ENCODE measurements around the gene CLDN7.

The CLDN7 gene

GRCh38 chr17:7236808-7237207 lies 25.5 kb downstream of the CLDN7 start:
- Histone ChIP-seq H3K4me3 (ENCODE audit: low read depth, low read length) (peak overlapping the region; percentile 97), H3K36me3 (ENCODE audit: insufficient read depth, low read length) (peaks cover 25% of the 10 kb centered on the region; the same call in 1 of the 2 replicates), H3K79me2 (ENCODE audit: control insufficient read depth, insufficient read depth, low read length, unreplicated experiment) (peaks cover 79% of the 10 kb centered on the region), H2AFZ (ENCODE audit: low read length, unreplicated experiment) (no peak overlapping the region), H3K27me3 (ENCODE audit: insufficient read depth, low read length) (no peaks in the 10 kb centered on the region), H3K27ac (ENCODE audit: low read depth, low read length) (peak overlapping the region; percentile 77), H3K4me1 (ENCODE audit: control insufficient read depth, insufficient read depth, low read length, unreplicated experiment) (peaks cover 48% of the 10 kb centered on the region)

- Histone ChIP-seq H3K4me3 (ENCODE audit: low read depth, low read length) (peak overlapping the region; percentile 94), H2AFZ (ENCODE audit: low read length, unreplicated experiment) (no peak overlapping the region), H3K4me1 (ENCODE audit: control insufficient read depth, insufficient read depth, low read length, unreplicated experiment) (peaks cover 47% of the 10 kb centered on the region), H3K27me3 (ENCODE audit: insufficient read depth, low read length) (no peaks in the 10 kb centered on the region), H3K36me3 (ENCODE audit: insufficient read depth, low read length) (peaks cover 25% of the 10 kb centered on the region; the same call in 1 of the 2 replicates), H3K79me2 (ENCODE audit: control insufficient read depth, insufficient read depth, low read length, unreplicated experiment) (peaks cover 79% of the 10 kb centered on the region), H3K27ac (ENCODE audit: low read depth, low read length) (peak overlapping the region; percentile 52)
These were observed 26.3 kb downstream of the CLDN7 start for GRCh38 chr17:7235693-7236665.

- Histone ChIP-seq H3K4me1 (ENCODE audit: control insufficient read depth, insufficient read depth, low read length, unreplicated experiment) (peaks cover 36% of the 10 kb centered on the region), H3K36me3 (ENCODE audit: insufficient read depth, low read length) (peaks cover 16% of the 10 kb centered on the region; the same call in 1 of the 2 replicates), H3K27me3 (ENCODE audit: insufficient read depth, low read length) (no peaks in the 10 kb centered on the region), H3K4me3 (ENCODE audit: low read depth, low read length) (peak within 1 kb of the TSS; percentile 94), H3K27ac (ENCODE audit: low read depth, low read length) (peak within 1 kb of the TSS; percentile 68), H2AFZ (ENCODE audit: low read length, unreplicated experiment) (peak within 1 kb of the TSS; percentile 72), H3K79me2 (ENCODE audit: control insufficient read depth, insufficient read depth, low read length, unreplicated experiment) (peaks cover 83% of the 10 kb centered on the region)
These were observed 28.0 kb downstream of the CLDN7 start, which contains the start of gene DVL2 for GRCh38 chr17:7234083-7234951. TSS of gene DVL2 (minus strand) at chr17:7234517. CDS start at chr17:7234262, 255 bp downstream.

- Histone ChIP-seq H3K4me3 (ENCODE audit: low read depth, low read length) (peak overlapping the region; percentile 94), H3K27ac (ENCODE audit: low read depth, low read length) (peak overlapping the region; percentile 68), H3K4me1 (ENCODE audit: control insufficient read depth, insufficient read depth, low read length, unreplicated experiment) (peaks cover 36% of the 10 kb centered on the region), H3K79me2 (ENCODE audit: control insufficient read depth, insufficient read depth, low read length, unreplicated experiment) (peaks cover 77% of the 10 kb centered on the region), H2AFZ (ENCODE audit: low read length, unreplicated experiment) (peak overlapping the region; percentile 72), H3K36me3 (ENCODE audit: insufficient read depth, low read length) (peaks cover 19% of the 10 kb centered on the region; the same call in 1 of the 2 replicates), H3K27me3 (ENCODE audit: insufficient read depth, low read length) (no peaks in the 10 kb centered on the region)
These were observed 28.6 kb downstream of the CLDN7 start for GRCh38 chr17:7233701-7234082.

GRCh38 chr17:7232114-7232513 lies 30.2 kb downstream of the CLDN7 start:
- peaks cover 37% of the 10 kb centered on the region for H3K4me1 ChIP-seq (ENCODE audit: control insufficient read depth, insufficient read depth, low read length, unreplicated experiment)
- H3K79me2 ChIP-seq (ENCODE audit: control insufficient read depth, insufficient read depth, low read length, unreplicated experiment): peaks cover 70% of the 10 kb centered on the region
- no peak overlapping the region for H3K27ac ChIP-seq (ENCODE audit: low read depth, low read length)
- no peak overlapping the region for H2AFZ ChIP-seq (ENCODE audit: low read length, unreplicated experiment)
- H3K27me3 ChIP-seq (ENCODE audit: insufficient read depth, low read length): no peaks in the 10 kb centered on the region
- peak overlapping the region; percentile 94 for H3K4me3 ChIP-seq (ENCODE audit: low read depth, low read length)
- peaks cover 16% of the 10 kb centered on the region for H3K36me3 ChIP-seq (ENCODE audit: insufficient read depth, low read length)

GRCh38 chr17:7229504-7229903 lies 32.8 kb downstream of the CLDN7 start:
- H3K79me2 ChIP-seq (ENCODE audit: control insufficient read depth, insufficient read depth, low read length, unreplicated experiment): peaks cover 53% of the 10 kb centered on the region
- no peaks in the 10 kb centered on the region for H3K27me3 ChIP-seq (ENCODE audit: insufficient read depth, low read length)
- H3K4me1 ChIP-seq (ENCODE audit: control insufficient read depth, insufficient read depth, low read length, unreplicated experiment): peaks cover 19% of the 10 kb centered on the region
- no peak overlapping the region for H2AFZ ChIP-seq (ENCODE audit: low read length, unreplicated experiment)
- H3K36me3 ChIP-seq (ENCODE audit: insufficient read depth, low read length): peaks cover 10% of the 10 kb centered on the region
- no peak overlapping the region for H3K4me3 ChIP-seq (ENCODE audit: low read depth, low read length)
- H3K27ac ChIP-seq (ENCODE audit: low read depth, low read length): no peak overlapping the region

- Histone ChIP-seq H3K4me1 (ENCODE audit: control insufficient read depth, insufficient read depth, low read length, unreplicated experiment) (peaks cover 19% of the 10 kb centered on the region), H3K79me2 (ENCODE audit: control insufficient read depth, insufficient read depth, low read length, unreplicated experiment) (peaks cover 52% of the 10 kb centered on the region), H3K27me3 (ENCODE audit: insufficient read depth, low read length) (no peaks in the 10 kb centered on the region), H3K27ac (ENCODE audit: low read depth, low read length) (no peak overlapping the region), H2AFZ (ENCODE audit: low read length, unreplicated experiment) (no peak overlapping the region), H3K36me3 (ENCODE audit: insufficient read depth, low read length) (peaks cover 10% of the 10 kb centered on the region), H3K4me3 (ENCODE audit: low read depth, low read length) (no peak overlapping the region)
These were observed 33.4 kb downstream of the CLDN7 start for GRCh38 chr17:7228920-7229319.

- Histone ChIP-seq H2AFZ (ENCODE audit: low read length, unreplicated experiment) (no peak overlapping the region), H3K4me1 (ENCODE audit: control insufficient read depth, insufficient read depth, low read length, unreplicated experiment) (peaks cover 12% of the 10 kb centered on the region), H3K27ac (ENCODE audit: low read depth, low read length) (no peak overlapping the region), H3K27me3 (ENCODE audit: insufficient read depth, low read length) (no peaks in the 10 kb centered on the region), H3K36me3 (ENCODE audit: insufficient read depth, low read length) (peaks cover 8% of the 10 kb centered on the region), H3K4me3 (ENCODE audit: low read depth, low read length) (no peak overlapping the region), H3K79me2 (ENCODE audit: control insufficient read depth, insufficient read depth, low read length, unreplicated experiment) (peaks cover 37% of the 10 kb centered on the region)
These were observed 35.3 kb downstream of the CLDN7 start for GRCh38 chr17:7226721-7227710.

GRCh38 chr17:7225711-7226331 lies 36.5 kb downstream of the CLDN7 start:
- peaks cover 6% of the 10 kb centered on the region for H3K36me3 ChIP-seq (ENCODE audit: insufficient read depth, low read length)
- no peak overlapping the region for H3K27ac ChIP-seq (ENCODE audit: low read depth, low read length)
- H3K4me1 ChIP-seq (ENCODE audit: control insufficient read depth, insufficient read depth, low read length, unreplicated experiment): peaks cover 14% of the 10 kb centered on the region
- no peaks in the 10 kb centered on the region for H3K27me3 ChIP-seq (ENCODE audit: insufficient read depth, low read length)
- H2AFZ ChIP-seq (ENCODE audit: low read length, unreplicated experiment): no peak overlapping the region
- peaks cover 31% of the 10 kb centered on the region for H3K79me2 ChIP-seq (ENCODE audit: control insufficient read depth, insufficient read depth, low read length, unreplicated experiment)
- no peak overlapping the region for H3K4me3 ChIP-seq (ENCODE audit: low read depth, low read length)

All from ACC112 (cell line).